ENCODE data around the gene EXOC1L.

EXOC1L gene

DNA sequence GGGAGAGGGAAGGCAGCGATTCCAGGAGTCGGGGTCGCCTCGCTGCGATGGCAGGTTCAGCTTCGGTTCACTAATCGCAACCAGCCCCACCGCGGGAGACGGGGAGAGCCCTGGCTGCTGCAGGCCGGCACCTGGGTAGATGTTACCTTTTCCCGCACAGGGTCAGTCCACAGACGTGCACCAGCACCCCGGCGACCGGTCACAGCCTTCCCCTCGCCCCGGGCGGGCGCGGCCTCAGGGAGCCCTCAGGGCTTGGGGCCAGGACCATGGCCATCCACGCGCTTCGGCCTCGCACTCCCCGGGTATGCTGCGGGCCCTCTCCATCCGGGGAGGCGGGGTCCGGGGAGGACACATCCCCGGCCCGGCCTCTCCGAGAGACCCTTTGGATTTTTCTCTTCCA, 26.1 kb upstream of the EXOC1L start:
- H3K4me3 ChIP-seq (replicated peaks; ENCODE audit: low read depth, low read length): no peak overlapping the region
- no peak for TF ChIP-seq CTCF (IDR thresholded peaks at IDR 0.05; ENCODE audit: low read depth, low read length, missing control alignments)
- DNase-seq (ENCODE audit: extremely low read depth, low read depth): no peak

- no peak for TF ChIP-seq CTCF (IDR thresholded peaks at IDR 0.05; ENCODE audit: low read depth, low read length, missing control alignments)
- H3K4me3 ChIP-seq (replicated peaks; ENCODE audit: low read depth, low read length): no peak overlapping the region
- no peak for DNase-seq (ENCODE audit: extremely low read depth, low read depth)
Measured at GRCh38 chr4:55794053-55794452, 25.5 kb upstream of the EXOC1L start.

DNA sequence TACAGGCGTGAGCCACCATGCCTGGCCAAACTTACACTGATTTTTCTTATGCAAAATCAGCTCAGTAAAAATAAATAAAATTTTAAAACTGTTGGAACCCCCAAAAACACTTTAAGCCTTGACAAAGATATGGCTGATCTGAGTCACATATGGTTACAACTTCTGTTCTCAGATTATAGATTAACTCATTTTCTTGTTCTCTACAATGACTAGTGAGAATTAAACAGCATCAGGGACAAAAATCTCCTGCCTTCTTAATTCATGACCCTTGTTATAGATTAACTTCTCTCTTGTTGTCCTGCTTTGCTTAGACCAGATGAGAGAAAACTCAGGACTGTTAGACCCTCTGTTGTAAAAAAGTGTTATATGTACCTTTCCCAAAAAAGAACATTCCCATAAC, 24.2 kb upstream of the EXOC1L start:
- no peak for TF ChIP-seq CTCF (IDR thresholded peaks at IDR 0.05; ENCODE audit: low read depth, low read length, missing control alignments)
- H3K4me3 ChIP-seq (replicated peaks; ENCODE audit: low read depth, low read length): no peak overlapping the region
- no peak for DNase-seq (ENCODE audit: extremely low read depth, low read depth)

- TF ChIP-seq CTCF (IDR thresholded peaks at IDR 0.05; ENCODE audit: low read depth, low read length, missing control alignments): no peak
- H3K4me3 ChIP-seq (replicated peaks; ENCODE audit: low read depth, low read length): no peak overlapping the region
- no peak for DNase-seq (ENCODE audit: extremely low read depth, low read depth)
Measured at GRCh38 chr4:55801498-55801897, 18.1 kb upstream of the EXOC1L start.

DNA sequence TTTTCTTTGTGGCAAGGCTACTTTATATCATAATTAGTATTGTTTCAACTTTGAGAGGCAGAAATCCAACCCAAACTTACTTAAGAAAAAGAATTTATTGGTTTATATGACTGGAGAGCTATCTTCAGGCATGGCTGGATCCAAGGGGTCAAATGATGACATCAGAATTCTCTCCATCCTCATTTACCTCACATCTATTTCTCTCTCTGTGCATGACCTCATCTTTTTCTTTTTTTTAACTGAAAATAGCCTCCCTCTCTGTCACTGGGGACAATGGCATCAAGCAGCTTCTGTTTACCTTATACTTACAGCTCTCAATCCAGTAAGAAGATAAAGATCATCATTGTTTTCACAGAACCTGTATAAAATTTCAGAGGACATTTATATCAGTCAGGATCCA, 12.0 kb upstream of the EXOC1L start:
- TF ChIP-seq CTCF (IDR thresholded peaks at IDR 0.05; ENCODE audit: low read depth, low read length, missing control alignments): no peak
- H3K4me3 ChIP-seq (replicated peaks; ENCODE audit: low read depth, low read length): no peak overlapping the region
- no peak for DNase-seq (ENCODE audit: extremely low read depth, low read depth)

GRCh38 chr4:55808186-55808585, 11.4 kb upstream of the EXOC1L start:
- no peak for TF ChIP-seq CTCF (IDR thresholded peaks at IDR 0.05; ENCODE audit: low read depth, low read length, missing control alignments)
- peak; percentile 44 for DNase-seq (ENCODE audit: extremely low read depth, low read depth)

DNA sequence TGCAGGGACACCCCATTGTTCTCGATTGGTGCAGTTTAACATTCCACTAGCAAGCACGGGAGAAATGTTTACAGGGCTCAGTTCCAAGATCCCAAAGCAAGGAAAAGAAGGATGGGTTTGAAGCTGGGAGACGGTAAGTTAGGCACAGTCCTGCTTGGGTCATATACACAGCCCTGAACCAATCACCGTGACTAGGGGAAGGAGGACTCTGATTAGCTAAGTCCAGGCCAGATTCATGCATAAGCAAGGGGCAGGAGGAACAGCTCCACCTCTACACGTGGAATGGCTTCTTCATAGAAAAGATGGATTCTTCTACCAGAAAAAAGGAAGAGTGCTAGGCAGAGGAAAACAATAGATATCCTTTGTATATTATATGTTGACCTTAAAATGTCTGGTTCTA, 11.0 kb upstream of the EXOC1L start:
- peak; percentile 25 for DNase-seq (ENCODE audit: extremely low read depth, low read depth)
- TF ChIP-seq CTCF (IDR thresholded peaks at IDR 0.05; ENCODE audit: low read depth, low read length, missing control alignments): no peak
- no peak overlapping the region for H3K4me3 ChIP-seq (replicated peaks; ENCODE audit: low read depth, low read length)

More at GRCh38 chr4:55808186-55808585, 11.4 kb upstream of the EXOC1L start:
- H3K4me3 ChIP-seq (replicated peaks; ENCODE audit: low read depth, low read length): no peak overlapping the region
